Measurements from ENCODE around the gene ABRACL.
"Not testable (repeated sequence)": the region's sequence is repeated elsewhere in the genome, so short reads cannot be mapped to it uniquely, and the experiment has no call there.

ABRACL gene

DNA sequence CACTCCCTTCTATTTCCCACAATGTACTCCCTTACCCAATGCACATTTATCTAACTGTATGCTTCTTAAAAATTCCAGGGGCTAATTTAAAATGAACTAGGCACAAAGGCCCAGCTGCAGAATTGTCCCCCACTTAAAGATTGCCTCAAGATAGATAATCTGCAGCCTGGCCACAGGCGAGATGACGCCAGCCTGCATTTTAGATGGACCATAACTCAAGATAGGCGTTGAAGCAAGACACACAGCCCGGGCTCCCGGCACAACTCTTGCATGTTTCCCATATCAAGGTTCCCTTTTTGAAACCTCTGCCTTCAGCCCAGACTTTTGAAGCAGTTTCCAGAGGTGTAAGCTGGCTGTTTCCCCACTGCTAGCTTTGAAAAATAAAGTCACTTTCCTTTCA, 37.3 kb upstream of the ABRACL start:
- DNase-seq = no peak
- no peak overlapping the region for H3K4me3 ChIP-seq (ENCODE audit: low read length)
- H3F3A ChIP-seq (ENCODE audit: insufficient read depth, low read length) = peaks cover 6% of the 10 kb centered on the region; the same call in 1 of the 2 replicates
- H2AFZ ChIP-seq (ENCODE audit: low read length) = no peak overlapping the region
- H3K27ac ChIP-seq (ENCODE audit: low read length) = no peak overlapping the region
- H3K4me1 ChIP-seq (ENCODE audit: low read length) = 0 out of 2 replicates have a peak, but pooled peaks cover 8% of the 10 kb centered on the region
- no peak overlapping the region for H3K4me2 ChIP-seq (ENCODE audit: low read depth, low read length)
- no peaks in the 10 kb centered on the region for H3K9me2 ChIP-seq (replicated peaks; ENCODE audit: insufficient read depth, low read length)
- peaks cover 14% of the 10 kb centered on the region for H3K79me2 ChIP-seq (ENCODE audit: low read length)
- H4K20me1 ChIP-seq (ENCODE audit: insufficient read depth, low read length) = no peaks in the 10 kb centered on the region; the same call in 1 of the 2 replicates
- no peak overlapping the region for H3K9ac ChIP-seq (ENCODE audit: low read length)
- no peaks in the 10 kb centered on the region for H3K36me3 ChIP-seq (replicated peaks; ENCODE audit: insufficient read depth, low read length)
- no peaks in the 10 kb centered on the region for H3K9me3 ChIP-seq (replicated peaks; ENCODE audit: insufficient read depth, low read length)
- TF ChIP-seq EZH2 (optimal IDR thresholded peaks at IDR 0.05; ENCODE audit: low read depth, low read length) = no peak
- no peak for TF ChIP-seq CTCF (IDR thresholded peaks at IDR 0.05; ENCODE audit: low read length)
- TF ChIP-seq EZH2phosphoT487 (IDR thresholded peaks at IDR 0.05; ENCODE audit: low read length) = no peak
- H3K27me3 ChIP-seq (replicated peaks; ENCODE audit: insufficient read depth, low read length) = no peaks in the 10 kb centered on the region

GRCh38 chr6:138992965-138993364, 35.6 kb upstream of the ABRACL start:
- H3K9me2 ChIP-seq (replicated peaks; ENCODE audit: insufficient read depth, low read length); H3K4me3 ChIP-seq (ENCODE audit: low read length); H3K9ac ChIP-seq (ENCODE audit: low read length); H3K4me2 ChIP-seq (ENCODE audit: low read depth, low read length); DNase-seq; H3F3A ChIP-seq (ENCODE audit: insufficient read depth, low read length); H3K27me3 ChIP-seq (replicated peaks; ENCODE audit: insufficient read depth, low read length); H3K27ac ChIP-seq (ENCODE audit: low read length); H3K4me1 ChIP-seq (ENCODE audit: low read length); H3K36me3 ChIP-seq (replicated peaks; ENCODE audit: insufficient read depth, low read length); H2AFZ ChIP-seq (ENCODE audit: low read length); H3K79me2 ChIP-seq (ENCODE audit: low read length); H4K20me1 ChIP-seq (ENCODE audit: insufficient read depth, low read length); H3K9me3 ChIP-seq (replicated peaks; ENCODE audit: insufficient read depth, low read length): not testable (repeated sequence)

GRCh38 chr6:138993410-138993809, 35.1 kb upstream of the ABRACL start:
- not testable (repeated sequence) for H2AFZ ChIP-seq (ENCODE audit: low read length)

DNA sequence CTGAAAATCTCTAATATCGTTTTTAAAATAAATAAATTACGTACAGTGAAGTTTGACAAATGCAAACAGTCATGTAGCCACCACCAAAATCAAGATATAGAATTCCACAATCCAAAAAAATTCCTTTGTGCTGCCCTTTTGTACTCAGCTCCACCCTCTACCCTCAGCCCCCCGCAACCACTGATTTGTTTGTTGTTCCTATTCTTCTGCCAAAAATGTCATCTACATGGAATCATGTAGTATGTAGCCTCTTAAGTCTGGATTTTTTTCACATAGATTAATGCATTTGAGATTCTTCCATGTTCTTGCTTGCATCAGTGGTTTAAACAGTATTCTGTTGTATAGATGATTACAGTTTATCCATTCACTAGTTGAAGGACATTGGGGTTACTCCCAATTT, 32.0 kb upstream of the ABRACL start:
- no peak overlapping the region for H3K9ac ChIP-seq (ENCODE audit: low read length)
- H3F3A ChIP-seq (ENCODE audit: insufficient read depth, low read length) = no peaks in the 10 kb centered on the region

More at GRCh38 chr6:138993410-138993809, 35.1 kb upstream of the ABRACL start:
- not testable (repeated sequence) for H3K4me1 ChIP-seq (ENCODE audit: low read length); H3K9me2 ChIP-seq (replicated peaks; ENCODE audit: insufficient read depth, low read length); DNase-seq; H3K4me2 ChIP-seq (ENCODE audit: low read depth, low read length); H3K9me3 ChIP-seq (replicated peaks; ENCODE audit: insufficient read depth, low read length); H3K9ac ChIP-seq (ENCODE audit: low read length); H3K27me3 ChIP-seq (replicated peaks; ENCODE audit: insufficient read depth, low read length); H3F3A ChIP-seq (ENCODE audit: insufficient read depth, low read length); H3K27ac ChIP-seq (ENCODE audit: low read length); H4K20me1 ChIP-seq (ENCODE audit: insufficient read depth, low read length); H3K4me3 ChIP-seq (ENCODE audit: low read length); H3K36me3 ChIP-seq (replicated peaks; ENCODE audit: insufficient read depth, low read length); H3K79me2 ChIP-seq (ENCODE audit: low read length)

More for the DNA sequence above, 32.0 kb upstream of the ABRACL start:
- no peak overlapping the region for H3K4me2 ChIP-seq (ENCODE audit: low read depth, low read length)
- peaks cover 9% of the 10 kb centered on the region for H3K4me1 ChIP-seq (ENCODE audit: low read length)
- no peaks in the 10 kb centered on the region for H3K36me3 ChIP-seq (replicated peaks; ENCODE audit: insufficient read depth, low read length)
- TF ChIP-seq CTCF (IDR thresholded peaks at IDR 0.05; ENCODE audit: low read length) (no peak), EZH2 (optimal IDR thresholded peaks at IDR 0.05; ENCODE audit: low read depth, low read length) (no peak), EZH2phosphoT487 (IDR thresholded peaks at IDR 0.05; ENCODE audit: low read length) (no peak)
- no peaks in the 10 kb centered on the region for H4K20me1 ChIP-seq (ENCODE audit: insufficient read depth, low read length)
- no peak overlapping the region for H3K4me3 ChIP-seq (ENCODE audit: low read length)
- H3K9me2 ChIP-seq (replicated peaks; ENCODE audit: insufficient read depth, low read length) = no peaks in the 10 kb centered on the region
- no peaks in the 10 kb centered on the region for H3K9me3 ChIP-seq (replicated peaks; ENCODE audit: insufficient read depth, low read length)
- DNase-seq = no peak
- no peaks in the 10 kb centered on the region for H3K79me2 ChIP-seq (ENCODE audit: low read length)
- H3K27ac ChIP-seq (ENCODE audit: low read length) = no peak overlapping the region
- H2AFZ ChIP-seq (ENCODE audit: low read length) = no peak overlapping the region
- no peaks in the 10 kb centered on the region for H3K27me3 ChIP-seq (replicated peaks; ENCODE audit: insufficient read depth, low read length)
